ENCODE results near the gene PDXDC1.
"Not testable (repeated sequence)": the region's sequence is repeated elsewhere in the genome, so short reads cannot be mapped to it uniquely, and the experiment has no call there.

The PDXDC1 gene

DNA sequence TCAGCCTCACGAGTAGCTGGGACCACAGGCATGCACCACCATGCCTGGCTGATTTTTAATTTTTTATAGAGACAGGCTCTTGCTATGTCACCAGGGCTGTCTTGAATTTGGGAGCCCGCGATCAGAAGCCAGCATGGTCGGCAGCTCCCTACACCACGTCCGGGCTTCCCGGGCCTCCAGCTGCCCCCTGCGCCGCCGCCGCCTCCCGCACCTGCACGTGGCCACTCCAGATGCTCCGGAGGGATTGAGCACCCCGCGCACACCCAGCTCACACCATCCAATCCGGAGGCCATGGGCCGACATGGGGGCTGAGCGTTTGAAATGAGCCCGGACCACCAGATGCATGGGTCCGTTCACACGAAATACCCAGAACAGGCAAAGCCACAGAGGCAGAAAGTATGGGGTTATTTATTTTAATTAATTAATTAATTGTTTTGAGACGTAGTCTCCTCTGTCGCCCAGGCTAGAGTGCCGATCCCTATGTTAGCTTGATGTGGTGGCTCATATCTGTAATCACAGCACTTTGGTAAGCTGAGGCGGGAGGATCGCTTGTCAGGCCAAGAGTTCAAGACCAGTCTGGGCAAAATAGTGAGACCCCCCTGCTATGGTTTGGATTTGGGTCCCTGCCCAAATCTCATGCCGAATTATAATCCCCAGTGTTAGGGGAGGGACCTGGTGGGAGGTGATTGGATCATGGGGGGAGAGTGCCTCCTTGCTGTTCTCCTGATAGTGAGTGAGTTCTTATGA lies 17.1 kb upstream of the PDXDC1 start:
- H3K4me2 ChIP-seq (ENCODE audit: low read length): no peak overlapping the region
- H3K4me1 ChIP-seq (ENCODE audit: control insufficient read depth, insufficient read depth, low read length): no peaks in the 10 kb centered on the region
- H3K9ac ChIP-seq (ENCODE audit: low read depth, low read length): no peak overlapping the region
- H3K9me3 ChIP-seq (replicated peaks; ENCODE audit: low read length): no peaks in the 10 kb centered on the region
- no peaks in the 10 kb centered on the region for H3K36me3 ChIP-seq (ENCODE audit: insufficient read depth, low read length)
- peaks cover 9% of the 10 kb centered on the region for H3K27me3 ChIP-seq (ENCODE audit: control insufficient read depth, insufficient read depth, low read length)
- no peak overlapping the region for H3K4me3 ChIP-seq (ENCODE audit: low read length)

- no peak overlapping the region for H3K4me2 ChIP-seq (ENCODE audit: low read length)
- H3K36me3 ChIP-seq (ENCODE audit: insufficient read depth, low read length): no peaks in the 10 kb centered on the region
- H3K27me3 ChIP-seq (ENCODE audit: control insufficient read depth, insufficient read depth, low read length): peaks cover 9% of the 10 kb centered on the region
- H3K4me1 ChIP-seq (ENCODE audit: control insufficient read depth, insufficient read depth, low read length): no peaks in the 10 kb centered on the region
- H3K9me3 ChIP-seq (replicated peaks; ENCODE audit: low read length): no peaks in the 10 kb centered on the region
- no peak overlapping the region for H3K4me3 ChIP-seq (ENCODE audit: low read length)
- H3K9ac ChIP-seq (ENCODE audit: low read depth, low read length): no peak overlapping the region
Observed at GRCh38 chr16:14958323-14958600, 16.6 kb upstream of the PDXDC1 start.

GRCh38 chr16:14958970-14959369 lies 15.9 kb upstream of the PDXDC1 start:
- peaks cover 9% of the 10 kb centered on the region for H3K27me3 ChIP-seq (ENCODE audit: control insufficient read depth, insufficient read depth, low read length)
- H3K4me1 ChIP-seq (ENCODE audit: control insufficient read depth, insufficient read depth, low read length): no peaks in the 10 kb centered on the region
- no peaks in the 10 kb centered on the region for H3K9me3 ChIP-seq (replicated peaks; ENCODE audit: low read length)
- H3K36me3 ChIP-seq (ENCODE audit: insufficient read depth, low read length): no peaks in the 10 kb centered on the region
- no peak overlapping the region for H3K4me2 ChIP-seq (ENCODE audit: low read length)
- H3K4me3 ChIP-seq (ENCODE audit: low read length): no peak overlapping the region
- H3K9ac ChIP-seq (ENCODE audit: low read depth, low read length): no peak overlapping the region

DNA sequence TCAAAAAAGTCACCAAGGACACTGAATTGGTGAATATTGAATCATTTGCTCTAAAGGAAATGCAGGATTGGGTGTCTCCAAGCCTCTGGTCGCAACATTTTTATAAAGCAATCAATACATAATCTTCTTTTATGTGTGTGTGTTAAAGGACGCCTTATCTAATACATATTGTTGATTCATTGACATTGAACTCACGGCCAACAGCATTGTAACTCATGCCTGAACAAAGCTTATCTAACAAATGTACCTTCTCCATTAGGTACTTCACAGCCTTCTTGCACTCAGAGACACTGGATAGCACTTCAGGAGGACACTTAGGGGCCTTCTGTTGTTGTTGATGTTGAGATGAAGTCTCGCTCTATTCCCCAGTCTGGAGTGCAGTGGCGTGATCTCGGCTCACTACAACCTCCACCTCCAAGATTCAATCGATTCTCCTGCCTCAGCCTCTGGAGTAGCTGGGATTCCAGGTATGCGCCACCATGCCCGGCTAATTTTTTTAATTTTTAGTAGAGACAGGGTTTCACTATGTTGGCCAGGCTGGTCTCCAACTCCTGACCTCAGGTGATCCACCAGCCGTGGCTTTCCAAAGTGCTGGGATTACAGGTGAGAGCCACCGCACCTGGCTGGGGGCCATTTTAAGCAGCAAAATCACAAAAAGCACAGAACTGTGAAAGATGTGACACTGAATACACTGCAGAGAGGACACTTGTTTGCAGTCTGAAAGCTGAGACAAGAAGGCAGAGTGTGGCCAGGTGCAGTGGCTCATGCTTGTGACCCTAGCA lies 13.2 kb upstream of the PDXDC1 start:
- no peak overlapping the region for H3K4me3 ChIP-seq (ENCODE audit: low read length)
- H3K9ac ChIP-seq (ENCODE audit: low read depth, low read length): no peak overlapping the region
- no peaks in the 10 kb centered on the region for H3K9me3 ChIP-seq (replicated peaks; ENCODE audit: low read length)
- no peaks in the 10 kb centered on the region for H3K4me1 ChIP-seq (ENCODE audit: control insufficient read depth, insufficient read depth, low read length)
- H3K27me3 ChIP-seq (ENCODE audit: control insufficient read depth, insufficient read depth, low read length): peaks cover 12% of the 10 kb centered on the region
- H3K4me2 ChIP-seq (ENCODE audit: low read length): no peak overlapping the region
- H3K36me3 ChIP-seq (ENCODE audit: insufficient read depth, low read length): no peaks in the 10 kb centered on the region

- Histone ChIP-seq H3K9ac (ENCODE audit: low read depth, low read length) (no peak overlapping the region), H3K9me3 (replicated peaks; ENCODE audit: low read length) (no peaks in the 10 kb centered on the region), H3K27me3 (ENCODE audit: control insufficient read depth, insufficient read depth, low read length) (peaks cover 12% of the 10 kb centered on the region), H3K36me3 (ENCODE audit: insufficient read depth, low read length) (no peaks in the 10 kb centered on the region), H3K4me1 (ENCODE audit: control insufficient read depth, insufficient read depth, low read length) (no peaks in the 10 kb centered on the region), H3K4me2 (ENCODE audit: low read length) (no peak overlapping the region), H3K4me3 (ENCODE audit: low read length) (no peak overlapping the region)
Observed at GRCh38 chr16:14963281-14964173, 11.3 kb upstream of the PDXDC1 start.

DNA sequence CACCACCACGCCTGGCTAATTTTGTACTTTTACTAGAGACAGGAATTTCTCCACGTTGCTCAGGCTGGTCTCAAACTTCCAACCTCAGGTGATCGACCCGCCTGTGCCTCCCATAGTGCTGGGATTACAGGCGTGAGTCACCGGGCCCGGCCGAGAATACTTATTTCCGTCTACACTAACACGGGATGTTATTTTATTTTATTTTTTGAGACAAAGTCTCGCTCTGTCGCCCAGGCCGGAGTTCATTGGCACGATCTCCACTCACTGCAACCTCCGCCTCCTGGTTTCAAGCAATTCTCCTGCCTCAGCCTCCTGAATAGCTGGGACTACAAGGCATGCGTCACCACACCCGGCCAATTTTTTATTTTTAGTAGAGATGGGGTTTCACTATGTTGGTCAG lies 9.5 kb upstream of the PDXDC1 start:
- no peaks in the 10 kb centered on the region for H3K36me3 ChIP-seq (ENCODE audit: insufficient read depth, low read length)
- no peaks in the 10 kb centered on the region for H3K4me1 ChIP-seq (ENCODE audit: control insufficient read depth, insufficient read depth, low read length)
- no peak overlapping the region for H3K9ac ChIP-seq (ENCODE audit: low read depth, low read length)
- no peak overlapping the region for H3K4me2 ChIP-seq (ENCODE audit: low read length)
- H3K4me3 ChIP-seq (ENCODE audit: low read length): no peak overlapping the region
- no peaks in the 10 kb centered on the region for H3K9me3 ChIP-seq (replicated peaks; ENCODE audit: low read length)
- peaks cover 12% of the 10 kb centered on the region for H3K27me3 ChIP-seq (ENCODE audit: control insufficient read depth, insufficient read depth, low read length)

DNA sequence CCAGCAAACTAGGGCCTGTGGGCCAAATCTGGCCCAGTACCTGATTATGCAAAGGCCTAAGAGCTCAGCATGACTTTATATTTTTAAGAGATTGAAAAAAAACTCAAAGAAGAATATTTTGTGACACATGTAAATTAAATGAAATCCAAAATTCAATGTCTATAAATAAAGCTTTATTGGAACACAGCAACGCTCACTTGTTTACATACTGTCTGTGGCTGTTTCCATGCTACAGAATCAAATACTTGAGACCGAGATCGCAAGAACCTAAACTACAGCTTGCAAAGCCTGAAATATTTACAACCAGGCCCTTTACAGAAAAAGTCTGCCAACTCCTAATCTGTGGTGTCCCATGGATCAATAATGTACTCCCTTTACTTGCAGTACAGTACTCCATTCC lies 5.0 kb upstream of the PDXDC1 start:
- H3K9me3 ChIP-seq (replicated peaks; ENCODE audit: low read length); H3K36me3 ChIP-seq (ENCODE audit: insufficient read depth, low read length); H3K9ac ChIP-seq (ENCODE audit: low read depth, low read length); H3K4me1 ChIP-seq (ENCODE audit: control insufficient read depth, insufficient read depth, low read length); H3K27me3 ChIP-seq (ENCODE audit: control insufficient read depth, insufficient read depth, low read length); H3K4me3 ChIP-seq (ENCODE audit: low read length); H3K4me2 ChIP-seq (ENCODE audit: low read length): not testable (repeated sequence)

DNA sequence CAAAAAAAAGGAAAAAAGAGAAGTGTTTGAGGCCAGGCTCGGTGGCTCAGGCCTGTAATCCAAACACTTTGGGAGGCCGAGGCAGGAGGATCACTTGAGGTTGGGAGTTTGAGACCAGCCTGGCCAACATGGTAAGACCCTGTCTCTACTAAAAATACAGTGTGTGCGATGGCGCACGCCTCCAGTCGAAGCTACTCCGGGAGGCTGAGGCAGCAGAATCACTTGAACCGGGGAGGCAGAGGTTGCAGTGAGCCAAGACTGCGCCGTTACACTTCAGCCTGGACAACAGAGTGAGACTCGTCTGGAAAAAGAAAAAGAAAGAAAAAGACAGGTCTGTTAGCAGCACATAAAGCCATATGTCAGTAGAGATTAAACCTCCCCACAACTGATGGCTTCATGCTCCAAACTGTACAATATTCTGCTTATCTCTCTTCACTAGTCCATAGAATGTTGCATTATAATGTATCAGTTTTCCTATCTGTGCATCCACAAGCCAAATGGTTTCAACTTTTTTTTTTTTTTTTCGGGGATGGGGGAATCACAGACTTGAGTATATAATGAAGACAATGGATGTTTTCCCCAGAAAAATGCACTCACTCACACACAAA lies 3.1 kb upstream of the PDXDC1 start:
- H3K4me1 ChIP-seq (ENCODE audit: control insufficient read depth, insufficient read depth, low read length); H3K9ac ChIP-seq (ENCODE audit: low read depth, low read length); H3K4me3 ChIP-seq (ENCODE audit: low read length); H3K36me3 ChIP-seq (ENCODE audit: insufficient read depth, low read length); H3K9me3 ChIP-seq (replicated peaks; ENCODE audit: low read length); H3K4me2 ChIP-seq (ENCODE audit: low read length); H3K27me3 ChIP-seq (ENCODE audit: control insufficient read depth, insufficient read depth, low read length): not testable (repeated sequence)

DNA sequence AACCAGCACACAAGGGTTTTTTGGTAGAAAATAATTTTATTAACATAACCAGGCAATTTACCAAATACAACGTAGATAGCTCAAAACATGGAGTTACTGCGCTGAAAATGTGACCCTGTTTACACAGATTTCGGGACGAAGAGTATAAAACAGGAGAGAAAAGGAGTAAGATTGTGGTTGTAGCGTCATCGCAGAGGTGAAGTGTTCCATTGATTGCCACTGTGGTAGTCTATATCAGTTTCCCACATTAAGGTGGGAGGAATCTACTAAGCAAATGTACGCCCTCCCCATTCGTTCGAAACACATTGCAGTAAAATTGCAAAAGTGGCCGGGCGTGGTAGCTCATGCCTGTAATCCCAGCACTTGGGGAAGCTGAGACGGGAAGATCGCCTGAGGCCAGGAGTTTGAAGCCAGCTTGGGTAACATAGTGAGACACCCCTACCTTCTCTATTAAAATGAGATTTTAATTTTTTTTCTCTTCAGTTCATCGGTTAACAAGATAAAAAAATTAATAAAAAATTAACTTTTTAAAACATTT lies 972 bp upstream of the PDXDC1 start:
- H3K4me3 ChIP-seq (ENCODE audit: low read length): peak overlapping the region; percentile 86
- not testable (repeated sequence) for H3K9me3 ChIP-seq (replicated peaks; ENCODE audit: low read length); H3K27me3 ChIP-seq (ENCODE audit: control insufficient read depth, insufficient read depth, low read length); H3K36me3 ChIP-seq (ENCODE audit: insufficient read depth, low read length)
- H3K4me1 ChIP-seq (ENCODE audit: control insufficient read depth, insufficient read depth, low read length): peaks cover 12% of the 10 kb centered on the region
- peak overlapping the region; percentile 90 for H3K9ac ChIP-seq (ENCODE audit: low read depth, low read length)
- H3K4me2 ChIP-seq (ENCODE audit: low read length): peak overlapping the region; percentile 100

DNA sequence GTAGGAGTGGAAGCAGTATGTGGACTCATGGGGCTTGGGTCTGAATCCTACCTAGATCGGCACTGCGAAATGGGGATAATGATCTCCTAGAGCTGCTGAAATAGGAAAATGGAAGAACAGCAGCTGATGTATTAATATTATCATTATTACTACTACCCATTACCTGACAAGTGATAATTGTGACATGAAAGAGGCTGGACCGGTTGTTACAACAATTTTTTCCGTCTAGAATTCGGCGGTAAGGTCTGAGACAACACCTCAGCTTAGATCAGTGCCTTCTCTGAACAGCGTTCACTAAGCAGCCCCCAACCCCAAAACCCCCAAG lies 533 bp upstream of the PDXDC1 start:
- Histone ChIP-seq H3K4me2 (ENCODE audit: low read length) (peak overlapping the region; percentile 100), H3K4me3 (ENCODE audit: low read length) (peak overlapping the region; percentile 86), H3K9ac (ENCODE audit: low read depth, low read length) (peak overlapping the region; percentile 90), H3K4me1 (ENCODE audit: control insufficient read depth, insufficient read depth, low read length) (peaks cover 12% of the 10 kb centered on the region)
- H3K27me3 ChIP-seq (ENCODE audit: control insufficient read depth, insufficient read depth, low read length); H3K36me3 ChIP-seq (ENCODE audit: insufficient read depth, low read length); H3K9me3 ChIP-seq (replicated peaks; ENCODE audit: low read length): not testable (repeated sequence)

All from skeletal muscle satellite cell (primary cell).